CD8-positive, alpha-beta memory T cell (primary cell): Measurements from ENCODE around the gene CHMP1A. TPM values are rescaled to one million over a fixed set of nuclear protein-coding genes. Genes with fewer than 3 reads are reported as not detected.
"Not testable (repeated sequence)": the region's sequence is repeated elsewhere in the genome, so short reads cannot be mapped to it uniquely, and the experiment has no call there.

Source experiments
- CTCF ChIA-PET: fragments of 350-600 bp; sonication (Branson Sonifier 250); formaldehyde crosslinking; loops from one replicate; lab custom pipeline; 2021; ENCODE audit warnings: antibody characterized with exemption; lab: Charles Lee
- POLR2A ChIA-PET: fragments of 350-600 bp; sonication (Branson Sonifier 250); formaldehyde crosslinking; loops from one replicate; lab custom pipeline; 2021; ENCODE audit warnings: antibody characterized with exemption; lab: Charles Lee
- DNase-seq, 5 donors: peaks; one replicate each; pipeline versions ENCODE4 v3.0.0 to v3.0.0-alpha.2; 2020 to 2022; ENCODE audit warnings: mixed read lengths in 1 of 5
- H3K27ac ChIP-seq: one replicate; pipeline ENCODE4 v1.7.0; 2013; ENCODE audit warnings: low read depth, mild to moderate bottlenecking, low read length, moderate library complexity
- H3K27me3 ChIP-seq: 2 replicates; pipeline ENCODE4 v1.7.0; 2013; ENCODE audit warnings: low read length, mild to moderate bottlenecking; ENCODE audit not compliant: insufficient read depth, poor library complexity, severe bottlenecking
- H3K36me3 ChIP-seq: 2 replicates; pipeline ENCODE4 v1.7.0; 2013; ENCODE audit warnings: mild to moderate bottlenecking, low read length, moderate library complexity; ENCODE audit not compliant: insufficient read depth
- H3K4me1 ChIP-seq: 2 replicates; pipeline ENCODE4 v1.7.0; 2013; ENCODE audit warnings: mild to moderate bottlenecking, low read length, moderate library complexity; ENCODE audit not compliant: insufficient read depth
- H3K4me3 ChIP-seq: 2 replicates; pipeline ENCODE4 v1.7.0; 2013; ENCODE audit warnings: mild to moderate bottlenecking, low read length
- H3K9me3 ChIP-seq: 2 replicates; pipeline ENCODE4 v1.7.0; 2013; ENCODE audit warnings: mild to moderate bottlenecking, low read length
- H3K27ac Mint-ChIP-seq, 8 donors: one replicate each; pipeline ENCODE4 v1.8.0; 2020 to 2021; ENCODE audit warnings: mixed read lengths in 8 of 8, mild to moderate bottlenecking in 6 of 8, inconsistent platforms in 3 of 8, moderate library complexity in 3 of 8
- H3K27me3 Mint-ChIP-seq, 2 donors: one replicate each; pipeline ENCODE4 v1.8.0; 2020 to 2021; ENCODE audit warnings: mixed read lengths in 2 of 2, mild to moderate bottlenecking in 1 of 2, moderate library complexity in 1 of 2
- H3K36me3 Mint-ChIP-seq, 3 donors: one replicate each; pipeline ENCODE4 v1.8.0; 2020 to 2021; ENCODE audit warnings: mixed read lengths in 3 of 3, inconsistent platforms in 1 of 3, mild to moderate bottlenecking in 1 of 3
- H3K4me1 Mint-ChIP-seq, 3 donors: one replicate each; pipeline ENCODE4 v1.8.0; 2020 to 2021; ENCODE audit warnings: mixed read lengths in 3 of 3, inconsistent platforms in 1 of 3, mild to moderate bottlenecking in 1 of 3
- H3K4me3 Mint-ChIP-seq, 7 donors: one replicate each; pipeline ENCODE4 v1.8.0; 2020 to 2021; ENCODE audit warnings: mixed read lengths in 7 of 7, mild to moderate bottlenecking in 6 of 7, moderate library complexity in 4 of 7, inconsistent platforms in 2 of 7
- H3K9me3 Mint-ChIP-seq, 5 donors: one replicate each; pipeline ENCODE4 v1.8.0; 2020 to 2022; ENCODE audit warnings: mixed read lengths in 5 of 5, mild to moderate bottlenecking in 3 of 5, moderate library complexity in 2 of 5, inconsistent platforms in 1 of 5
- polyA plus RNA-seq: library from polyadenylated mRNA; unstranded; fragments of 300-500 nt; fragmentation: Illumina TruSeq; gene quantifications from one replicate; pipeline ENCODE4 v1.2.3, GENCODE V29; 2021
- total RNA-seq, 2 experiments: library from RNA; stranded (reverse); gene quantifications; one replicate each; pipeline ENCODE4 v1.2.3, GENCODE V29; 2021

Gene CHMP1A
- total and polyA plus RNA-seq, 3 experiments from 2014 or later: 72.1 to 94.0 (median 81.4) TPM

DNA sequence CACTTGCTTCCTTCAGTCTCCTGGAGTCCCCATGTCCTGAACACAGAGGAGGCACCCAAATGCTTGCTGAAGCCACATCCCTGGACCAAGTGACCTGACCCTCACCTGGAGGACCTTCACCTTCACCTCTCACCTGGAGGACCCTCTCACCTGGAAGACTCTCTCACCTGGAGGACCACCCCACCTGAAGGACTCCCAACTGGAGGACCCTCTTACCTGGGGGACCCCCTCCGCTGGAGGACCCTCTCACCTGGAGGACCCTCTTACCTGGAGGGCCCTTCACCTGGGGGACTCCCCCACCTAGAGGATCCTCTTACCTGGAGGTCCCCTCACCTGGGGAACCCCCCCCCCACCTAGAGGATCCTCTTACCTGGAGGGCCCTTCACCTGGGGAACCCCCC lies 28.4 kb upstream of the CHMP1A start:
- no peak overlapping the region for H3K4me3 ChIP-seq
- peaks cover 0 to 14% (median 2%) of the 10 kb centered on the region in 3 donors for H3K36me3 Mint-ChIP-seq
- no peak for DNase-seq
- H3K9me3 Mint-ChIP-seq: no peaks in the 10 kb centered on the region
- H3K27me3 Mint-ChIP-seq: no peaks in the 10 kb centered on the region
- H3K27ac Mint-ChIP-seq: peak overlapping the region in 6 of 8 donors; percentile 57 to 95 (median 93)
- POLR2A ChIA-PET: interaction anchor here (0.7 to 2.1 kb wide), 3 partner anchors 13 to 187 kb away, joined by 3 to 7 read pairs (median 5); partner anchors contain the start of gene TCF25
- peaks cover 8 to 21% (median 12%) of the 10 kb centered on the region in 3 donors for H3K4me1 Mint-ChIP-seq
- no peaks in the 10 kb centered on the region for H3K9me3 ChIP-seq
- H3K4me3 Mint-ChIP-seq: peak overlapping the region; percentile 37 to 95 (median 91)
- H3K27me3 ChIP-seq: no peaks in the 10 kb centered on the region
- no peak overlapping the region for H3K27ac ChIP-seq
- H3K36me3 ChIP-seq: peaks cover 5% of the 10 kb centered on the region
- CTCF ChIA-PET: interaction anchor here (0.6 to 2.4 kb wide), 3 partner anchors 11 to 20 kb away, joined by 3 to 17 read pairs (median 4); no protein-coding TSS in a partner anchor
- peaks cover 12% of the 10 kb centered on the region for H3K4me1 ChIP-seq

DNA sequence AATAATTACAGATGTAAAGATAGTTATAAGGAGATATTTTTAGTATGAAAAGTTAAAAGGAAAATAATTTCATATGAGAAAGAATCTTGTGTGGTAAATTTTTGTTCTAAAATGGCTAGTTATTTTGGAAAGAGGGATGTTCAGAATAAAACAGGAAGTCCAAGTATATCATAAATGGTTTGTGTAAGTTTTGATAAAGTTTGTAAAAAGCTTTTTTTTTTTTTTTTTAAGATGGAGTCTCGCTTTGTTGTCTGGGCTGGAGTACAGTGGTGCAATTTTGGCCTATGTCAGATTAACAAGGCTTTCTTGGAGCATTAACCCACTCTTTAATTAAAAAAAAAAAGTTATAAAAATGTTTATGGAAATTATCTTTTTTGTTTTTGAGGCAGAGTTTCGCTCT lies 20.8 kb upstream of the CHMP1A start:
- Mint-ChIP-seq H3K4me3 (no peak overlapping the region), H3K9me3 (no peaks in the 10 kb centered on the region), H3K36me3 (no peaks in the 10 kb centered on the region), H3K27me3 (no peaks in the 10 kb centered on the region), H3K4me1 (no peaks in the 10 kb centered on the region), H3K27ac (no peak overlapping the region)
- ChIA-PET POLR2A (interaction anchor here (0.6 kb wide), 1 partner anchor 63 kb away, joined by 3 read pairs; no protein-coding TSS in a partner anchor), CTCF (interaction anchor here (0.8 kb wide), 1 partner anchor 115 kb away, joined by 3 read pairs; no protein-coding TSS in a partner anchor)
- no peaks in the 10 kb centered on the region for H3K36me3 ChIP-seq
- no peaks in the 10 kb centered on the region for H3K27me3 ChIP-seq
- no peak overlapping the region for H3K27ac ChIP-seq
- H3K4me1 ChIP-seq: no peaks in the 10 kb centered on the region
- no peaks in the 10 kb centered on the region for H3K9me3 ChIP-seq
- no peak overlapping the region for H3K4me3 ChIP-seq
- DNase-seq: no peak

DNA sequence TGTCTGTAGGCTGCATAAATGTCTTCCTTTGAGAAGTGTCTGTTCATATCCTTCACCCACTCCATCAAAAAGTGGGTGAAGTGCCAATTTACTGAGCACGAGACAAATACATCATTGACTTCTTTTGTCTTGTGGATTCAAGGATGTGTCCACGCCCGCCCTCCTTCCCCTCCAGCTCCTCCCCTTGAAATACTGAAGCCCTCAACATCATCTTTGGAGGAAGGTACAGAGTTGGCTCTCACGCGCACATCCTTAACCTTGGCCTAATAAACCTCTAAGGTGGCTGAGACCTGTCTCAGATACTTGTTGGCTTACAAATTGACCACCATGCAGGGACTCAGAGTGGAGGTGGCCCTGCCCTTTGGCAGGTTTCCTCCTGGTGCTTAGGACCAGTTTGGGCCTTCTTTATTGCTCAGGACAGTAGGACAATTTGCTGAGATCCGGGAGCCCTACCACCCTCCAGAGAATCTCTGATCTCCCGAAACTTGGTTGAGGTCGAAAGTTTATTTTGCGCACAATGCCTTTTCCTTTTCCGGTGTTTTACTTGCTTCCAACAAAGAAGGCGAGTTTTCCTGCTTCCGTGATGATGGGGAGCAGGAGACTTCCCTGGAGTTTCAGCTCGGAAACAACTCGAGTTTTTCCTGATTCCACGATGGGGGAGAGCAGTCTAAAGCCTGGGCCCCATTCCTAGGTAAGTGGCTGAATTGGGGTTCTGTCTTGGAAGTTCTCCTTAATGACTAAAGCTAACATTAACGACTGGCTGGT lies 14.9 kb upstream of the CHMP1A start:
- POLR2A ChIA-PET: no interaction called here
- no peaks in the 10 kb centered on the region for H3K9me3 ChIP-seq
- H3K27ac ChIP-seq: no peak overlapping the region
- no peak for DNase-seq
- no peaks in the 10 kb centered on the region for H3K36me3 ChIP-seq
- Mint-ChIP-seq H3K27ac (no peak overlapping the region), H3K4me1 (no peaks in the 10 kb centered on the region), H3K36me3 (no peaks in the 10 kb centered on the region), H3K9me3 (no peaks in the 10 kb centered on the region), H3K27me3 (no peaks in the 10 kb centered on the region), H3K4me3 (no peak overlapping the region)
- no peaks in the 10 kb centered on the region for H3K27me3 ChIP-seq
- CTCF ChIA-PET: no interaction called here
- peaks cover 5% of the 10 kb centered on the region for H3K4me1 ChIP-seq
- H3K4me3 ChIP-seq: no peak overlapping the region

DNA sequence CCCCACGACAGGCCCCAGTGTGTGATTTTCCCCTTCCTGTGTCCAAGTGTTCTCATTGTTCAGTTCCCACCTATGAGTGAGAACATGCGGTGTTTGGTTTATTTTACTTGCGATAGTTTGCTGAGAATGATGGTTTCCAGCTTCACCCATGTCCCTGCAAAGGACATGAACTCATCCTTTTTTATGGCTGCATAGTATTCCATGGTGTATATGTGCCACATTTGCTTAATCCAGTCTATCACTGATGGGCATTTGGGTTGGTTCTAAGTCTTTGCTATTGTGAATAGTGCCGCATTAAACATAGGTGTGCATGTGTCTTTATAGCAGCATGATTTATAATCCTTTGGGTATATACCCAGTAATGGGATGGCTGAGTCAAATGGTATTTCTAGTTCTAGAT lies 14.1 kb upstream of the CHMP1A start:
- H3K27me3 ChIP-seq, H3K4me3 ChIP-seq, H3K27me3 Mint-ChIP-seq, H3K36me3 Mint-ChIP-seq, H3K9me3 Mint-ChIP-seq, H3K27ac ChIP-seq, H3K4me1 Mint-ChIP-seq, H3K4me3 Mint-ChIP-seq, H3K4me1 ChIP-seq, DNase-seq, H3K27ac Mint-ChIP-seq, CTCF ChIA-PET, H3K36me3 ChIP-seq, H3K9me3 ChIP-seq, POLR2A ChIA-PET: not testable (repeated sequence)

GRCh38 chr16:89670496-89671431 lies 13.3 kb upstream of the CHMP1A start:
- H3K4me1 Mint-ChIP-seq: no peaks in the 10 kb centered on the region
- Histone ChIP-seq H3K4me1 (peaks cover 5% of the 10 kb centered on the region), H3K36me3 (no peaks in the 10 kb centered on the region), H3K9me3 (no peaks in the 10 kb centered on the region), H3K4me3 (no peak overlapping the region), H3K27ac (no peak overlapping the region), H3K27me3 (no peaks in the 10 kb centered on the region)
- ChIA-PET CTCF (interaction anchor here (0.8 kb wide), 1 partner anchor 12 kb away, joined by 3 read pairs; no protein-coding TSS in a partner anchor), POLR2A (no interaction called here)
- H3K27ac Mint-ChIP-seq: no peak overlapping the region
- H3K36me3 Mint-ChIP-seq: no peaks in the 10 kb centered on the region
- no peaks in the 10 kb centered on the region for H3K9me3 Mint-ChIP-seq
- no peak overlapping the region for H3K4me3 Mint-ChIP-seq
- no peaks in the 10 kb centered on the region for H3K27me3 Mint-ChIP-seq
- no peak for DNase-seq

GRCh38 chr16:89669755-89670154 lies 12.2 kb upstream of the CHMP1A start:
- no peaks in the 10 kb centered on the region for H3K27me3 Mint-ChIP-seq
- H3K4me3 Mint-ChIP-seq: no peak overlapping the region
- no peak for DNase-seq
- POLR2A ChIA-PET: no interaction called here
- Histone ChIP-seq H3K36me3 (no peaks in the 10 kb centered on the region), H3K9me3 (no peaks in the 10 kb centered on the region), H3K4me1 (peaks cover 5% of the 10 kb centered on the region), H3K27ac (no peak overlapping the region), H3K4me3 (no peak overlapping the region), H3K27me3 (no peaks in the 10 kb centered on the region)
- no peaks in the 10 kb centered on the region for H3K9me3 Mint-ChIP-seq
- CTCF ChIA-PET: no interaction called here
- no peaks in the 10 kb centered on the region for H3K36me3 Mint-ChIP-seq
- H3K27ac Mint-ChIP-seq: no peak overlapping the region
- no peaks in the 10 kb centered on the region for H3K4me1 Mint-ChIP-seq

DNA sequence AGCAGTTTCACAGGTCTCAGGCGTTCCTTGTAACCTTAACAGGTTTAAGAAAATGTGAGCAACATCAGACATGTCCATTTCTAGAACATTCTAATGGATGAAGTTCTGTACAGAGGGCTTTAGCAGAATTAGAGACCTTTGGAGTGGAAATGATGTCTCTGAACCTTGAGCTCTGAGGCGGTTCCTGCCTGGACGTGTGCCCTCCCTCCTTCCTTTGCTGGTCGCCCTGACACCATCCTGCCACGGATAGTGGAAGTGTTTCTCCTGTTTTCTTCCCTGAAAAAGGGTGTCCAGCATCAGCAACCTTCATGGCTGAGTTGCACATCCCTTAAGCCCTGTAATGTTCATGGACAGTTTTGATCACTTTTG lies 11.3 kb upstream of the CHMP1A start:
- no peak overlapping the region for H3K27ac Mint-ChIP-seq
- DNase-seq: no peak
- H3K27me3 Mint-ChIP-seq: no peaks in the 10 kb centered on the region
- no peak overlapping the region for H3K4me3 Mint-ChIP-seq
- H3K36me3 Mint-ChIP-seq: no peaks in the 10 kb centered on the region
- Histone ChIP-seq H3K9me3 (no peaks in the 10 kb centered on the region), H3K4me1 (peaks cover 5% of the 10 kb centered on the region), H3K27ac (no peak overlapping the region), H3K4me3 (no peak overlapping the region), H3K27me3 (no peaks in the 10 kb centered on the region), H3K36me3 (no peaks in the 10 kb centered on the region)
- POLR2A ChIA-PET: no interaction called here
- no peaks in the 10 kb centered on the region for H3K9me3 Mint-ChIP-seq
- CTCF ChIA-PET: no interaction called here
- H3K4me1 Mint-ChIP-seq: no peaks in the 10 kb centered on the region

DNA sequence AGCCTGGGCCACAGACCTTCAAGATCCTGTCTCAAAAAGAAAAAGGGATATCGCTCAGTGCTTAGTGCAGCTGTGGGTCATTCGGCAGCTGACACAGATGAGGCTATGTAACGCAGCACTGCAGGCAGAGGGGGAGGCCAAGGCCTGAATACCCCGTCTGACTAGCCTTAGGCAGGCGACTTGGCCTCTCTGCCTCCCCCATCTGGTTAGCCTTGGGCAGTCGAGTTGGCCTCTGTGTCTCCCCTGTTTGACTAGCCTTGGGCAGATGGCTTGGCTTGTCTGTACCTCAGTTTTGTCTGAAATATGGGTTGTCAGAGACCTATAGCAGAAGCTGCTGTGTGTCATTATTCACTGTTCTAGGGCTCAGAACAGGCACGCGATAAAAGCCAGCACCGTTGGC lies 10.1 kb upstream of the CHMP1A start:
- ChIA-PET POLR2A (no interaction called here), CTCF (interaction anchor here (1.7 kb wide), 1 partner anchor 32 kb away, joined by 4 read pairs; no protein-coding TSS in a partner anchor)
- Histone ChIP-seq H3K9me3 (no peaks in the 10 kb centered on the region), H3K36me3 (no peaks in the 10 kb centered on the region), H3K4me3 (no peak overlapping the region), H3K4me1 (peaks cover 5% of the 10 kb centered on the region), H3K27ac (no peak overlapping the region), H3K27me3 (no peaks in the 10 kb centered on the region)
- no peak overlapping the region for H3K27ac Mint-ChIP-seq
- no peaks in the 10 kb centered on the region for H3K9me3 Mint-ChIP-seq
- no peaks in the 10 kb centered on the region for H3K27me3 Mint-ChIP-seq
- no peak overlapping the region for H3K4me3 Mint-ChIP-seq
- H3K36me3 Mint-ChIP-seq: peaks cover 0 to 4% (median 3%) of the 10 kb centered on the region in 3 donors
- DNase-seq: no peak
- H3K4me1 Mint-ChIP-seq: no peaks in the 10 kb centered on the region
